ENCODE measurements around the gene CCDC188.

CCDC188 gene

DNA sequence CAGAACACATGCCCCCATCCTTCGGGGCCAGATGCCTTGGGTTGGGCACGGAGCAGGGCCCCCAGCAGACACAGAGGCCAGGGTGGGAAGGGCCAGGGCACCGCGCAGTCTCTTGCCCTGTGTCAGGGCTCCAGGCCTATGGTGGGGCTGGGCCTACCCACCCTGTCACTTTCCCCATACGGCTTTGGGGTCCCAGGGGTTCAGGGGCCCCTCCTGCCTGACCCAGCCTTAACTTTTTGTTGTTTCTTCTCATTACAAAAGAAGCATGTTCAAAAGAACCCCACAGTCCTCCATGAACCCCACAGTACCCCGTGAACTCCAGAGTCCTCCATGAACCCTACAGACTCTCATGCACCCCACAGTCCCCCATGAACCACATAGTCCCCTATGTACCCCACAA lies 33.0 kb upstream of the CCDC188 start:
- no peak for DNase-seq (ENCODE audit: low read depth)
- TF ChIP-seq, protein P1, sequence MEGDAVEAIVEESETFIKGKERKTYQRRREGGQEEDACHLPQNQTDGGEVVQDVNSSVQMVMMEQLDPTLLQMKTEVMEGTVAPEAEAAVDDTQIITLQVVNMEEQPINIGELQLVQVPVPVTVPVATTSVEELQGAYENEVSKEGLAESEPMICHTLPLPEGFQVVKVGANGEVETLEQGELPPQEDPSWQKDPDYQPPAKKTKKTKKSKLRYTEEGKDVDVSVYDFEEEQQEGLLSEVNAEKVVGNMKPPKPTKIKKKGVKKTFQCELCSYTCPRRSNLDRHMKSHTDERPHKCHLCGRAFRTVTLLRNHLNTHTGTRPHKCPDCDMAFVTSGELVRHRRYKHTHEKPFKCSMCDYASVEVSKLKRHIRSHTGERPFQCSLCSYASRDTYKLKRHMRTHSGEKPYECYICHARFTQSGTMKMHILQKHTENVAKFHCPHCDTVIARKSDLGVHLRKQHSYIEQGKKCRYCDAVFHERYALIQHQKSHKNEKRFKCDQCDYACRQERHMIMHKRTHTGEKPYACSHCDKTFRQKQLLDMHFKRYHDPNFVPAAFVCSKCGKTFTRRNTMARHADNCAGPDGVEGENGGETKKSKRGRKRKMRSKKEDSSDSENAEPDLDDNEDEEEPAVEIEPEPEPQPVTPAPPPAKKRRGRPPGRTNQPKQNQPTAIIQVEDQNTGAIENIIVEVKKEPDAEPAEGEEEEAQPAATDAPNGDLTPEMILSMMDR (IDR thresholded peaks at IDR 0.05; ENCODE audit: low read length, missing control alignments) = no peak
- H3K4me3 ChIP-seq (replicated peaks; ENCODE audit: low read depth, low read length) = no peak overlapping the region

DNA sequence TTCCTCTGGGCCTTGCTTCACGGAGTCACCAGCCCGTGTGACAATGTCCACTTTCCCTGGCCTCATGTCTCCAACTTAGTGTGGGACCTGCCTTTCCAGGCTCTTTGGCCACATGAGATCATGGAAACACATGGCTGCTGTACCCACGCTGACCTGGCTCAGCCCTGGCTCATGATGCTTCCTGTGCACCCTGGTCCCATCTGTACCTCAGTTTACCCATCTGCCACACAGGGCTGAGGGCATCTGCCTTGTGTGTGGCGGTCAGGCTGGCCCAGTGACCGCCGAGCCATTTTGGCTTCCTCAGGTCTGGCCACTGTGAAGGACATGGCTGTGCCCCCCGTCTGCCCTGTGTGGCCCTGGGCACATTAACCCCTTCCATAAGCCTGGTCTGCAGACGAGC lies 32.2 kb upstream of the CCDC188 start:
- TF ChIP-seq, protein P1 (IDR thresholded peaks at IDR 0.05; ENCODE audit: low read length, missing control alignments) = no peak
- no peak for DNase-seq (ENCODE audit: low read depth)
- no peak overlapping the region for H3K4me3 ChIP-seq (replicated peaks; ENCODE audit: low read depth, low read length)

DNA sequence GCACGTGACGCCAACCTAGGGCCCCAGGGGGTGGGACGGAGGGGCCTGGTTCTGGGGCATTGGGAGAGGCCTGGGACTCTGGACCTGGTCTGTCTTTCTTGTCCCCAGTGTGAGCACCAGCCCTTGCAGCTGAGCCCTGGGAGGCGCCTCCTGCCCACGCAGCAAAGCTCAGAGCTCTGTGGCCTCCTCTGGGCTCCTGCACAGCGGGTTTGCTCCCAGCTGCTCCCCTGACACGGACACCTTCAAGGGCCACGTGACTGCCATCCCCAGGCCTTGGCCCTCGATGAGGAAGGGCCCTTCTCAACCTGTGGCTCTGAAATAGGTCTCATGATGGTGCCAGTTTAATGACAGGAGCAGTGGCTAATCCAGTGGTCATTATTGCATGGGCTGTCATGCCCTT lies 31.5 kb upstream of the CCDC188 start:
- no peak overlapping the region for H3K4me3 ChIP-seq (replicated peaks; ENCODE audit: low read depth, low read length)
- TF ChIP-seq, protein P1 (IDR thresholded peaks at IDR 0.05; ENCODE audit: low read length, missing control alignments) = no peak
- no peak for DNase-seq (ENCODE audit: low read depth)

DNA sequence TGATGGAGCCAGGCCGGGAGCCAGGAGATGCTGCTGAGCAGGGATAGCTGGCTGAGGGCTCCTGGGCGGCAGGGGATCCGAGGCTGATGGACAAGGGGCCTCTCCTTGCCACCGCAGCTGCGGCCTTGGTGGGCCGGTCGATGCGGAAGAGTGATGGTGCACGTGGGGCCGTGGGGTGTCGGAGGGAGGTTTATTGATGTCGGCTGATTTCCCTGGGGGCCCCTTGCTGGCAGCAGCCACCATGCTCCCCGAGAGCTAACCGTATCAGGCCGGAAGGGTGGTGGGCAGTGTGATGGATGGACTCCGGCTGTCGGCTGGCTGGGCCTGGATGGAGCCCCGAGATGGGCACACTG lies 31.0 kb upstream of the CCDC188 start:
- no peak overlapping the region for H3K4me3 ChIP-seq (replicated peaks; ENCODE audit: low read depth, low read length)
- DNase-seq (ENCODE audit: low read depth) = no peak
- TF ChIP-seq, protein P1 (IDR thresholded peaks at IDR 0.05; ENCODE audit: low read length, missing control alignments) = no peak

DNA sequence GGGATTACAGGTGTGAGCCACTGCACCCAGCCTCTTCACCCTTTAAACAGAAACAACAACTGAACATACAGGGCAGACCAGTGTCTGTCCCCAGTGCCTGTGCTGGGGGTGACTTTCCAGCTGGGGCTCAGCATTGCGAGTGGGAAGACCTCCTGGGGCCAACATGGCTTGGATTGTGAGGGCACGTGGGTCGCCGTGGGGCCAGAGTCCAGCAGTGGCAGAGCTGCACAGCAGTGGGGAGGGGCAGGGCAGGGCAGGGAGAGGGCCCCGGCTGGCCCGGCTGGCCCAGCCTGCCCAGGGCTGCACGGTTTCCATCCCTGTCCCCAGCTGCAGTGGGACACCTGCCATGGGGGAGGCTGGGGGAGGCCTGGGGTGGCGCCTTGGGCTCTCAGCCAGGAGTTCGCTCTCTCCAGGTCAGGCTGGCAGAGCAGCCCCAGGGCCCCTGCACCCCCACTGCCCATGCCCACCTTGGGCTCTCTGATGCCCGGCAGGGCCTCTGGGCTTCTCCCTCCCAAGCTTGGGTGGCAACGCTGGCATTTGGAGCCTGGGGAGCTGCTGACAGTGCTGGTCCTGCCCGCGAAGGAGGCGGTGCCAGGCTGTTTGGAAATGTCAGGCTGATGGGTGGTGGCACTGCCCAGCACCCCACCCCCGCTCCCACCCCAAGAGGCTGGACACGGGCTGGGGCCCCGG lies 30.5 kb upstream of the CCDC188 start:
- TF ChIP-seq, protein P1 (IDR thresholded peaks at IDR 0.05; ENCODE audit: low read length, missing control alignments) = no peak
- no peak overlapping the region for H3K4me3 ChIP-seq (replicated peaks; ENCODE audit: low read depth, low read length)
- no peak for DNase-seq (ENCODE audit: low read depth)

DNA sequence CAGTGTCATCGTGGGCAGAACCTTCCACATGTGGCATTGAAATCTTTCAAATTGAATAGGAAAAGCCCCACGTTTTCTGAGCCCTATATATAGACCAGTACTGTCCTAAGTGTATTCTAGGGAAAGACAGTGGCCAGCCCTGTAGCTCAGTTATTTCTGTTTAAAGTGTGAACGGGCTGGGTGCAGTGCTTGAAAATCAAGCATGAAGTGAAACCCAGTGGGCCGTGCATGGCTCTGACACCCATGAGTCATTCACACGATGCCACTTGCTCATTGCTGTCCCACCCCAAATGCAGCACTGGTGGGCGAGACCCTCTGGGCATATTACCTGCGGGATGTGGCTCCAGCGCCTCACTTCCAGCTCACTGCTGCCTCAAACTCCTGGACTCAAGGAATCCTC lies 29.8 kb upstream of the CCDC188 start:
- DNase-seq (ENCODE audit: low read depth) = no peak
- no peak overlapping the region for H3K4me3 ChIP-seq (replicated peaks; ENCODE audit: low read depth, low read length)
- TF ChIP-seq, protein P1 (IDR thresholded peaks at IDR 0.05; ENCODE audit: low read length, missing control alignments) = no peak

DNA sequence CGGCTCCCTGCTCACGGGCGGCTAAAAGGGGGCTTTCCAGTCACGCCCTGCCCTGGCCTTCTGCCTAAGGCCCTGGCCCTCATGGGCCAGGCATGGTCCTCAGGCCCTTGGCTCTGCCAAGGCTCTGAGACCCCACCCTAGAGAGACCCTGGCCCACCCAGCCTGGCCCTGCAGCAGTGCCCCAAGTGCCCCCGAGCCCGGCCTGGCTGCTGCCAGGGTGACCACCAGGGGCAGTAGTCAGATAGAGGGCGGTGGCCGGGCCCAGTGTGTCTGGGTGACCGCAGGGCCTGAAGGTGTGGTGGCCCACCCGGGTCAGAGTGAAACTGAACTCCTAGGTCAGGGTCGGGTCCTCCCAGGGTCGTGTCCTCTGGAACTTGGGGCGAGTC lies 29.4 kb upstream of the CCDC188 start:
- TF ChIP-seq, protein P1 (IDR thresholded peaks at IDR 0.05; ENCODE audit: low read length, missing control alignments) = peak; percentile 4
- H3K4me3 ChIP-seq (replicated peaks; ENCODE audit: low read depth, low read length) = no peak overlapping the region
- no peak for DNase-seq (ENCODE audit: low read depth)

Measured in fibroblast of pulmonary artery (primary cell).